ENCODE measurements around the gene KIF14.

Gene KIF14

GRCh38 chr1:200619894-200620272 lies 668 bp downstream of the KIF14 start:
- peaks cover 7% of the 10 kb centered on the region for H3K4me1 ChIP-seq (ENCODE audit: insufficient read depth, poor library complexity, severe bottlenecking)
- peak overlapping the region; percentile 63 for H3K27ac ChIP-seq (ENCODE audit: poor library complexity, severe bottlenecking)
- DNase-seq (ENCODE audit: low spot score) (no peak), ATAC-seq (ENCODE audit: low read depth) (no peak)
- peak overlapping the region; percentile 89 for H3K4me3 ChIP-seq (ENCODE audit: severe bottlenecking)
- H3K27me3 ChIP-seq (ENCODE audit: insufficient read depth, poor library complexity, severe bottlenecking), result no peaks in the 10 kb centered on the region
- H3K9me3 ChIP-seq (ENCODE audit: severe bottlenecking), result no peaks in the 10 kb centered on the region
- peaks cover 41% of the 10 kb centered on the region for H3K36me3 ChIP-seq (ENCODE audit: low read depth)
- TF ChIP-seq CTCF (IDR thresholded peaks at IDR 0.05; ENCODE audit: poor library complexity, severe bottlenecking), result no peak

- H3K4me1 ChIP-seq (ENCODE audit: insufficient read depth, poor library complexity, severe bottlenecking), result no peaks in the 10 kb centered on the region
- no peak for DNase-seq (ENCODE audit: low spot score)
- H3K36me3 ChIP-seq (ENCODE audit: low read depth), result peaks cover 87% of the 10 kb centered on the region
Observed at GRCh38 chr1:200610846-200611245, 9.7 kb downstream of the KIF14 start.

GRCh38 chr1:200602632-200603031 lies 17.9 kb downstream of the KIF14 start:
- H3K36me3 ChIP-seq (ENCODE audit: low read depth), result peaks cover 100% of the 10 kb centered on the region
- ATAC-seq (ENCODE audit: low read depth), result no peak

More at GRCh38 chr1:200610846-200611245, 9.7 kb downstream of the KIF14 start:
- no peak overlapping the region for H3K27ac ChIP-seq (ENCODE audit: poor library complexity, severe bottlenecking)
- no peaks in the 10 kb centered on the region for H3K9me3 ChIP-seq (ENCODE audit: severe bottlenecking)
- TF ChIP-seq CTCF (IDR thresholded peaks at IDR 0.05; ENCODE audit: poor library complexity, severe bottlenecking), result no peak
- H3K27me3 ChIP-seq (ENCODE audit: insufficient read depth, poor library complexity, severe bottlenecking), result no peaks in the 10 kb centered on the region
- H3K4me3 ChIP-seq (ENCODE audit: severe bottlenecking), result no peak overlapping the region
- no peak for ATAC-seq (ENCODE audit: low read depth)

GRCh38 chr1:200590001-200590400 lies 30.6 kb downstream of the KIF14 start:
- H3K9me3 ChIP-seq (ENCODE audit: severe bottlenecking), result no peaks in the 10 kb centered on the region
- no peak for ATAC-seq (ENCODE audit: low read depth)
- H3K27ac ChIP-seq (ENCODE audit: poor library complexity, severe bottlenecking), result no peak overlapping the region
- peaks cover 72% of the 10 kb centered on the region for H3K36me3 ChIP-seq (ENCODE audit: low read depth)
- no peaks in the 10 kb centered on the region for H3K4me1 ChIP-seq (ENCODE audit: insufficient read depth, poor library complexity, severe bottlenecking)
- no peak for TF ChIP-seq CTCF (IDR thresholded peaks at IDR 0.05; ENCODE audit: poor library complexity, severe bottlenecking)
- H3K4me3 ChIP-seq (ENCODE audit: severe bottlenecking), result no peak overlapping the region
- DNase-seq (ENCODE audit: low spot score), result no peak
- H3K27me3 ChIP-seq (ENCODE audit: insufficient read depth, poor library complexity, severe bottlenecking), result no peaks in the 10 kb centered on the region

More at GRCh38 chr1:200602632-200603031, 17.9 kb downstream of the KIF14 start:
- Histone ChIP-seq H3K4me1 (ENCODE audit: insufficient read depth, poor library complexity, severe bottlenecking) (no peaks in the 10 kb centered on the region), H3K9me3 (ENCODE audit: severe bottlenecking) (no peaks in the 10 kb centered on the region), H3K27me3 (ENCODE audit: insufficient read depth, poor library complexity, severe bottlenecking) (no peaks in the 10 kb centered on the region), H3K27ac (ENCODE audit: poor library complexity, severe bottlenecking) (no peak overlapping the region), H3K4me3 (ENCODE audit: severe bottlenecking) (no peak overlapping the region)
- TF ChIP-seq CTCF (IDR thresholded peaks at IDR 0.05; ENCODE audit: poor library complexity, severe bottlenecking), result no peak
- no peak for DNase-seq (ENCODE audit: low spot score)

GRCh38 chr1:200588698-200589097 lies 31.9 kb downstream of the KIF14 start:
- Histone ChIP-seq H3K27ac (ENCODE audit: poor library complexity, severe bottlenecking) (no peak overlapping the region), H3K4me1 (ENCODE audit: insufficient read depth, poor library complexity, severe bottlenecking) (no peaks in the 10 kb centered on the region), H3K36me3 (ENCODE audit: low read depth) (peaks cover 76% of the 10 kb centered on the region), H3K27me3 (ENCODE audit: insufficient read depth, poor library complexity, severe bottlenecking) (no peaks in the 10 kb centered on the region), H3K4me3 (ENCODE audit: severe bottlenecking) (no peak overlapping the region), H3K9me3 (ENCODE audit: severe bottlenecking) (no peaks in the 10 kb centered on the region)
- no peak for DNase-seq (ENCODE audit: low spot score)
- no peak for ATAC-seq (ENCODE audit: low read depth)
- TF ChIP-seq CTCF (IDR thresholded peaks at IDR 0.05; ENCODE audit: poor library complexity, severe bottlenecking), result no peak
